Adipose tissue (tissue), 3 donors: ENCODE data around the gene SHLD1. TPM values are rescaled to one million over a fixed set of nuclear protein-coding genes. Genes with fewer than 3 reads are reported as not detected.
"Not testable (repeated sequence)": the region's sequence is repeated elsewhere in the genome, so short reads cannot be mapped to it uniquely, and the experiment has no call there.

ENCODE experiments used
- H3K27ac ChIP-seq: one replicate; pipeline ENCODE4 v1.5.1; 2013; ENCODE audit warnings: low read depth, low read length
- WGBS, 3 donors: extraction: QIAGEN DNeasy Blood & Tissue Kit; methylation state at CpG; one replicate each; pipeline ENCODE4 v1.1.7; 2013; 5-methylcytosine and 5-hydroxymethylcytosine counted together
- polyA plus RNA-seq, 3 donors: library from polyadenylated mRNA; stranded (reverse); fragments of 200-250 nt; gene quantifications; one replicate each; pipeline ENCODE4 v1.2.3, GENCODE V29; 2013
- donor health status: healthy with polysubstance abuse.
- donor health status: Bipolar disorder and iron deficiency.
- donor health status: healthy.

Gene SHLD1
- polyA plus RNA-seq, 3 donors: 3.6 to 4.6 (median 4.1) TPM

DNA sequence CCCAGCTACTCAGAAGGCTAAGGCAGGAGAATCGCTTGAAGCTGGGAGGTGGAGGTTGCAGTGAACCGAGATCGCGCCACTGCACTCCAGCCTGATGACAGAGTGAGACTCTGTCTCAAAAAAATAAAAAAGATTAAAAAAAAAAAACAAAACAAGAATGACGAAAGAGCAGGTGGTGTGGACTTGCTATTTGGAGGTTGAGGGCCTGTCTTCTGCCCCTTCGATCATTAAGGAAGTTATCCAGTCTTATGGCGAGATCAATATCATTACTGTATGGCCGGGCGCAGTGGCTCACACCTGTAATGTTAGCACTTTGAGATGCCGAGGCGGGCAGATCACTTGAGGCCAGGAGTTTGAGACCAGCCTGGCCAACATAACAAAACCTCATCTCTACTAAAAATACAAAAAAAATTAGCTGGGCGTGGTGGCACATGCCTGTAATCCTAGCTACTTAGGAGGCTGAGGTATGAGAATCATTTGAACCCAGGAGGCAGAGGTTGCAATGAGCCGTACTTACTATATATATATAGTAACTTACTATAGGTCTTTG, 53.6 kb downstream of the SHLD1 start:
- not testable (repeated sequence) for H3K27ac ChIP-seq
- 53 to 90% (median 81%) methylated on average over 13 of the region's 13 CpGs for WGBS, 3 donors

DNA sequence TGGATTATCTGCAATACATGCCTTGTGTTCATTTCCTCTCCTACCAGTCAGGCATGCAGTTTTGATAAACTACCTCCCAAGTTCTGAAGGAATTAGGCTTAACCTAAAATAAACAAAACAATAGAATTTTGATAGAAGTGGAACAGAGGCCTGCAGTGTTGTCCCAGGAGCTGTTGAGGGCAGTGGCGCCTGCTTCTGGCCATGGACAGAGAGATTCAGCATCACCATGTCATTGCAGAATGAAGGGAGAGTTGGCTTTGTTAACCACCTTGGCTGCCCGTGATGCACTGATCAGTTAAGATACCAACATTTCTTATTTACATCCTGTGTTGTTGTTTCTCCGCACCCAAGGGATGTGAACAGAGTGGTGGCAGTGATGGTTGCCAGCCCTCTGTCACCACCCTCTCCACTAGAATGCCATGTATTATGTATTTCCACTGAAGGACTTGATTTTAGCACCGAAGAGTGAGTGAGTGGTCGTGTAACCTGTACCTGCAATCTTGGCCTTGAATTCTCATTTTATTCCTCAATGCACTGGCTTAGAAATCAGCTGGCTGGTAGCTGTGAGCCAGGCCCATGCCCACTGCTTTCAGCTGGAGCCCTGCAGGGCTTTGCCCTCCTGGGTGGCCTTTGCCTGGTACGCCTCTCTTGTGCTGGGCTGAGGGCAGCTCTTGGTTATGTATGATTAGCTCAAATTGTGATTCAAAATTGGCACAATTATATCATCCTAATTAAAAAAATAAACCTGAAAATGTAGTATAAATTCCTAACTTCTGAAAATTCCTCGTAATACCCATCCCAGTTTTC, 56.5 kb downstream of the SHLD1 start:
- no peak overlapping the region for H3K27ac ChIP-seq
- WGBS, 3 donors: 77 to 93% (median 93%) methylated on average over 7 of the region's 7 CpGs

DNA sequence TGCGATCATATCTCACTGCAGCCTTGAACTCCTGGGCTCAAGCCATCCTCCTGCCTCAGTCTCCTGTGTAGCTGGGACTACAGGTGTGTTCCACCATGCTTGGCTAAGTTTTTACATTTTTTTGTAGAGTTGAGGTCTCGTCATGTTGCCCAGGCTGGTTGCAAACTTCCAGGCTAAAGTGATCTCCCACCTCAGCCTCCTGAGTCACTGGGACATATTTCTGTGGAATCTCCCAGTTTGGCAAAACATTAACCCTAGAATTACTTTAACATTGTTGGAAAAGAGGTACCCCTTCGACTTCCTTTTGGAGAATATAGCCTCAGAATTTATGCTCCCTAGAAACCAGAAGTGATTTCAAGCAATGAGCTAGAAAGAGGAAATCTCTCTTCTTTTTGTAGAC, 57.2 kb downstream of the SHLD1 start:
- H3K27ac ChIP-seq: no peak overlapping the region
- WGBS, 3 donors: 77 to 95% (median 95%) methylated on average over 3 of the region's 3 CpGs

- 68 to 79% (median 77%) methylated on average over 2 of the region's 2 CpGs for WGBS, 3 donors
- no peak overlapping the region for H3K27ac ChIP-seq
Observed at GRCh38 chr20:5808901-5809300, 58.7 kb downstream of the SHLD1 start.

GRCh38 chr20:5809495-5809894, 59.3 kb downstream of the SHLD1 start:
- 85 to 92% (median 88%) methylated on average over 5 of the region's 5 CpGs for WGBS, 3 donors
- H3K27ac ChIP-seq: no peak overlapping the region

DNA sequence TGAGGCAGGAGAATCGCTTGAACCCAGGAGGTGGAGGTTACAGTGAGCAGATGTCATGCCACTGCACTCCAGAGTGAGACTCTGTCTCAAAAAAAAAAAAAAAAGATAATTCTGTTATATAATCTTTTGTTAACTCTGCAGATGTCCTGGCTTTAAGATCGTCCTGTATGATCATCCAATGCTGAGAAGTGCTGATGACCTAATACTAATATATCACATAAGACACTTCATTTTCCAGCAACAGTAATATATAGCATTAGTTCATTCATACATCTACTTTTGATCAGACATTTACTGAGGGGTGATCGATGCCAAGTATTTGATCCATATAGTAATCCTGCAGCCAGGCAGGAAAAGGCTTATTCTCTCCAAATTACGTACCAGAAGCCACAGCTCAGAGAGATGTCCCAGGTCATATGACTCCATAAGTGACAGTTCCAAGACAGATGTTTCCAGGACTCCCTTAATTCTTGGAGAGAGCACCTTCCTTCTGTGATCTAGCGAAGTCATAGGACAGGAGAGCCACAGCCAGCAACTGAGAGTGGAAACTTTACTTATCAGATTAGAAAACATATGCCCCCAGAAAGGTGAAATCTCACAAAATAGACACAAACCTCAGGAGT, 60.7 kb downstream of the SHLD1 start:
- 85 to 92% (median 86%) methylated on average over 5 of the region's 5 CpGs for WGBS, 3 donors
- H3K27ac ChIP-seq: no peak overlapping the region

DNA sequence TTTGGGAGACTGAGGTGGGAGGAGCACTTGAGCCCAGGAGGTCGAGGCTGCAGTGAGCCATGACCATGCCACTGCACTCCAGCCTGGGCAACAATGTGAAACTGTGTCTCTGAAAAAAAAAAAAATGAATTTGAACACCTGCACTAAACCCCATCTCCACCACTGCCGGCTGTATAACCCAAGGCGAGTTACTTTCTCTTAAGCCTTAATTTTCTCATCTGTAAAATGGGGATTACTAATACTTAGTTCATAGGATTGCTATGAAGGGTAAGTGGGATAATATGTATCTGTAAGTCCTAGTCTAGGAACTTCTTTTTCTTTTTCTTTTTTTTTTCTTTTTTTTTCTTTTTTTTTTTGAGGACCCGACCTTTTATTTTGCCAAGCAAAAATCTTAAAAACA, 61.5 kb downstream of the SHLD1 start:
- no peak overlapping the region for H3K27ac ChIP-seq
- WGBS, 3 donors: 94 to 98% (median 96%) methylated on average over 4 of the region's 4 CpGs

DNA sequence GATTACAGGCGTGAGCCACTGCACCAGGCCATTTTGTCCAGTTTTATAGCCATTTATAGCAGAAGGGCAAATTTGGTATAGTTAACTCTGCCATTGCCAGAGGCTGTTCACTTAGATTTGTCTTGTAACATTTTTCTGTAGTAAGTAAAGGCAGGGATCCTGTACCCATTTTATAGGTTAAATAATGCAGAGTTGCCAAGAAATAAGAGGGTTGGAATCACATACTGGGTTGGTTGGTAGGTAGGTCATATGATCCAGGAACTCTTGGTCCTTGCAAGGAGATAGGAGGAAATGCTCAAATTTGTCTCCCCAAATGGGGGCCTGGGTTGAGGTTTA, 68.1 kb downstream of the SHLD1 start:
- 88 to 92% (median 89%) methylated on average over 1 of the region's 1 CpG for WGBS, 3 donors
- H3K27ac ChIP-seq: no peak overlapping the region

DNA sequence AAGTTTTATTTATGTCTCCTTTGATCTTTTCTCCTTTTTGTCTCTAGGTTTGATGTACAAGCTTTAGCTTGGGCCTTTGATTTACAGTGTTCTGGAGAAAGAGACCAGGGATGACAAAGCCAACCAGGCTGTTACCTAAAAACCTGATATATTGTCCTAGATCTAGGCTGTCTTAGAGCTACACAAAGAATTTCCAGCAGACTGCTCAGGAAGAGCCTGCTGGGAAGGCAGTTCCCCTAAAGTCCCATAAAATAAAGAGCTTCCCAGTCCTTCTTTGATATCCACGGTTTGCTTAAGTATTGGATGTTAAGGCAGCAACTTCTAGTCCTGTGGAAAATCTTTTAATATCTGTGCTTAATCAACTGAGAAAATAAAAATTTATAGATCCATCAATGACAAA, 70.5 kb downstream of the SHLD1 start:
- whole genome bisulfite sequencing, 3 donors: 75 to 77% (median 75%) methylated on average over 1 of the region's 1 CpG
- H3K27ac ChIP-seq: no peak overlapping the region

DNA sequence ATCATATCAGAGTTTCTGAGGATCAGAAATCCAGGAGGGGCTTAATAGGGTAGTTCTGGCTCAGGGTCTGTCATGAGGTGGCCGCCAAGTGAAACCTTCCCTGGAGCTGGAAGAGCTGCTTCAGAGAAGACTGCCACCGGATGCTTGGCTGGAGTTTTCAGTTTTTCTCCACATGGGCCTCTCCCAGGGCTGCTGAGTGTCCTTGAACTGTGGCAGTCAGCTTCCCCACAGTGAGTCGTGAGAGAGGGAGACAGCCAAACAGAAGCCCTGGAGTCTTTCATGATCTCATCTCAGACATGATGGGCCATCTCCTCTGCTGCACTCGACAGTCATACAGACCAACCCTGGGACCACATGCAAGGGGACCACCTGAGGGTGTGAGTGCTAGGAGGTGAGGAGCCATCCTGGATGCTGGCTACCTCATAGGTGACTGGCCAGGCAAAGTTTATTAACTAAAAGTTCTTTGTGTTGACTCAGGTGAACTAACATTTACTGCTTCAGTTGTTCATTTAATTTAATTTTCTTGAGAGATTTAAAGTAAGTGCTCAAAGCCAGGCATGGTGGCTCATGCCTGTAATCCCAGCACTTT, 71.5 kb downstream of the SHLD1 start:
- no peak overlapping the region for H3K27ac ChIP-seq
- 29 to 80% (median 67%) methylated on average over 4 of the region's 4 CpGs for WGBS, 3 donors

DNA sequence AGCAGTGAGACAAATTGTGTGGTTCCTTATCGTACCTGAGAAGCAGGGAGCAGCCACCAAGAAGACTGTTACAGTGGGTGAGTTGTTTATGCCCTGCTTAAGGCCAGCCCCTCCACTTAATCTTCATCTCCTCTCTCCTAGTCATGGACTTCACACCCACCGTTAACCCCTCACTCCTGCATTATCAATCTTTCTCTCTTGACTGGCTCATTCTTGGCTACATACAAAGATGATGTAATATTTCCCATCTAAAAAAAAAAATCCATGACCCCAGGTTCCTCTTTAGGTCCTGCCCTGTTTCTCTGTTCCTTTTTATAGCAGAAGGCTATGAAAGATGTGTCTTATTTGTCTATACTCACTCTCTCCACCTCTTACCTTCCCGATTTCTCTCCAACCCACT, 72.4 kb downstream of the SHLD1 start:
- 40 to 56% (median 54%) methylated on average over 3 of the region's 3 CpGs for whole genome bisulfite sequencing, 3 donors

GRCh38 chr20:5825130-5825719, 75.0 kb downstream of the SHLD1 start:
- WGBS, 3 donors: 70 to 74% (median 71%) methylated on average over 9 of the region's 9 CpGs
- H3K27ac ChIP-seq: no peak overlapping the region

More for the DNA sequence above, 72.4 kb downstream of the SHLD1 start:
- H3K27ac ChIP-seq: no peak overlapping the region

DNA sequence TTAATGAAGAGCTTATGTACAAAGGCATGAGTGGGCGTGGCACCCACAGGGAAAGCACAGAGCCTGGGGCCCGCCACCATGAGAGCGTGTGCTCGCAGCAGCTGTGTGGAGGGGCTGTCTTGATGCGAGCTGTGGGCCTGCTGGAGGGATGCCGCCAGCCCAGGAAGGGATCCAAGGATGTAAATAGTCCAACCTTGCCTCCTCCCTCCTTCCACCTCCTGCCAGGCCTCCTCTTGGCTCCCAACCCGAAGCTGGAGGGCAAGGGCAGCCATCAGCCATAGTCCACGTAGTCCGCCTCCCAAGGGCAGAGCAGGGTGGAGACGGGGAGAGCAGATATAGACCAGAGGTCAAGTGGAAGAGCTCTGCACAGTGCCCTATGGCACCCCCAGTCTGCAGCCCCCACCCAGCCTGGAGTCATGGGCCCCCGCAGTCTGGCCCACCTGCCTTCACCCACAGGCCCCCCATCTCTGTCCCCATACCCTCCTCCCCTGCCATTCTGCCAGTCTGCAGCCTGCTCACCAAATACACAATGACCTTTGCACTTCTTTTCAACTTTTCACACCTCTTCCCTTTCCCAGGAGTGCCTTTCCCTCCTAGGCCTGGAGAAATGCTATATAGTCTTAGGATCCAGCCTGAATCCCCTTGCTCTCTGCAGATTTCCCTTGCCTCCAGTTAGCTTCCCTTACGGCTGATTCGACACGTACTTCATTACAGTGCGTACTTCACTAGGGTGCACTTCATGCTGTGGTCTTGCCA, 77.1 kb downstream of the SHLD1 start:
- no peak overlapping the region for H3K27ac ChIP-seq
- WGBS, 3 donors: 67 to 88% (median 86%) methylated on average over 14 to 15 of the region's 15 CpGs

DNA sequence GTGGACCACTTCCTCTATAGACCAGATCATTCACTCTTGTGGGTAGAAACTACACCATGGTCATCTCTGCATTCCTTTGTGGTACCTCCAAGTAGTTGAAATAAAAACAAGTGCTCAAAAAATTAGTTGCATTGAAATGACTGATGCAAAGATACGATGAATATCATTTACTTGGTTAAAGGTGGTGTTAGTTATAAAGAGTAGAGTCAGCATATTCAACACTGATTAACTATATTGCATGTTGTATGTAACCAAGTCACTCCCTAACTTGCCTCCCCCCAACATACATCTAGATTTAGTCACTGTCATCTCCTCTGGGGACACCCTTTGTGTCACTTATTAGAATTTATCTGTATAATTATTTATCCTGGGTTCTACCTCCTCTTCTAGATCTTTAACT, 77.7 kb downstream of the SHLD1 start:
- WGBS, 3 donors: 94 to 97% (median 97%) methylated on average over 1 of the region's 1 CpG
- H3K27ac ChIP-seq: no peak overlapping the region

DNA sequence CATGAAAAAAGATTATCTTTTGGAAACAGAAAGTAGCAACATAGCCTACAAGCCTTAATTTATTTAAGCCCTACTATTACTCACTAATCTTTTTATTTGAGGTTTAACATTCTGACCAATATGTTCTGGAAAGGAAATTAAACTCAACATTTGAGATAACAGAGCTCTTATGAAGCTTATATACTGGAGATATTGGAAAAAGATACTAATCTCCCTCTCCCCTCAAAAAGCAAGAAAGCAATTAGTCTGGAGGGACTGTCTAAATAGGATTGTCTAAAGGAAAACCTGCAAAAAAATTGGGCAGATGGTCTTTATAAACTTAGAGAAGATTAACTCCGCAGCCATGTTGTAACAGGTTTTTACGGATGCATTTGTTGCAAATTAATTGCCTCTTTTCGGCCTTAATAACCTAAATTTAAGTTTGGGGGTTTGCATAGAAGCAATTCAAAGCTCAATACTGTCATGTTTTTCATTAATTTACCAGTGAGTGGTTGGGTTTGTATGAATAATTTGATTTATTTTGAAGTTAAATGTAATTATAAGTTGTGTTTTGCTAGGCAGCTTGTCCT, 79.1 kb downstream of the SHLD1 start:
- WGBS, 3 donors: 66 to 83% (median 81%) methylated on average over 3 of the region's 3 CpGs
- H3K27ac ChIP-seq: no peak overlapping the region

DNA sequence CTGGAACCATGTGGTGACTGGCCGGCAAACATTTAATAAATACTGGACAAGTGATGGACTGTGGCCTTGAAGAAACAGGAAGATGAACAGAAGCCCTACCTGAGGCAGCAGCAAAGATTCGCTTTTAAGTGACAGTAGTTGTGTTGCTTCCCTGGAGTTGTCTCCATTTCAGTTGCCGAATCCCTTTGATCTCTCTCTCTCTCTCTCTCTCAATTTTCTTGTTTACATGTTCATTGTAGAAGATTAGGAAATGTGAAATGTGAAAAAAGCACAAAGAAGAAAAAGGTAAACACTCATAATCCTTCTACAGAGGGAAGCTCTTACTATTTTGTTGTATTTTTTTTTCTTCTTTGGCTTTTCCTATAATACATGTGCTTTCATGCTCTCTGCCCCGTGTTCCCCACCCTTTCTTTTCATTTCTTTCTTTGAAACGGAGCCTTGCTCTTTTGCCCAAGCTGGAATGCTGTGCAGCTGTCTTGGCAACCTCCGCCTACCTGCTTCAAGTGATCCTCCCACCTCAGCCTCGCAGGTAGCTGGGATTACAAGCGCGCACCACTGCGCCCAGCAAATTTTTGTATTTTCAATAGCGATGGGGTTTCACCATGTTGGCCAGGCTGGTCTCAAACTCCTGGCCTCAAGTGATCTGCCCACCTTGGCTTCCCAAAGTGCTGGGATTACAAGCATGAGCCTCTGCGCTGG, 81.5 kb downstream of the SHLD1 start:
- no peak overlapping the region for H3K27ac ChIP-seq
- 94% methylated on average over 12 of the region's 12 CpGs for WGBS, 3 donors

DNA sequence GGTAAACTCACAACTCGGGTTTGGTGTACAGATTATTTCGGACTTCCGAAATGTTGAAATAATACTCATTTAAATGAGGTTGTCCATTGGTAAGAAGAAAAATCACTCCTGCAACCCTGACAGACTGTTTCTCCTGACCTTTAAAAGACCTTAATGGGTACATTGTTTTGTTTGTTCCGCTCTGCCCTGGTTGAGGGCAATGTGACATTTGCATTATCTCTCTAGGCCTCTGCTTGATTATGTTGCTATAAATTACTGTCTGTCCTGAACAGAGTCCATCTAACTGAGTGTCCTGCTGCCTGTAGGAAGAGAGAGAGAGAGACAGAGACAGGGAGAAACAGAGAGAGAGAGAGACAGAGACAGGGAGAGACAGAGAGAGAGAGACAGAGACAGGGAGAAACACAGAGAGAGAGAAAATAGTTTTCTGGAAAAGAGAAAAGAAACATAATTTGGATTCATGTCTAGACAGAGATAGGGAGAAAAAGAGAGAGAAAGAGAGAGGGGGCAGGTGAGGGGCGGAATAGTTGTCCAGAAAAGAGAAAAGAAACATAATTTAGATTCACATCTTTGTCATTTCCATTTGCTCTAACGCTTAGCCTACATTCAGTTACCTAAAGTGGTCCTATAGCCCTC, 83.2 kb downstream of the SHLD1 start:
- WGBS, 3 donors: 96 to 97% (median 97%) methylated on average over 6 of the region's 6 CpGs
- no peak overlapping the region for H3K27ac ChIP-seq
